PC-3 (cell line): Measurements from ENCODE around the gene CREM.

Experiments
- EZH2 ChIP-seq: fragments of 300-600 bp; sonication (generic); IDR thresholded peaks from one replicate; pipeline ENCODE4 v1.6.1; 2017; ENCODE audit warnings: antibody characterized with exemption, mild to moderate bottlenecking, low read length; ENCODE audit not compliant: unreplicated experiment
- TF ChIP-seq, protein P1 (sequence below): fragments of 300-600 bp; sonication (generic); conservative IDR thresholded peaks from 2 replicates; pipeline ENCODE4 v1.5.1; 2017; ENCODE audit warnings: antibody characterized with exemption, low read depth, mild to moderate bottlenecking, low read length

DNA sequence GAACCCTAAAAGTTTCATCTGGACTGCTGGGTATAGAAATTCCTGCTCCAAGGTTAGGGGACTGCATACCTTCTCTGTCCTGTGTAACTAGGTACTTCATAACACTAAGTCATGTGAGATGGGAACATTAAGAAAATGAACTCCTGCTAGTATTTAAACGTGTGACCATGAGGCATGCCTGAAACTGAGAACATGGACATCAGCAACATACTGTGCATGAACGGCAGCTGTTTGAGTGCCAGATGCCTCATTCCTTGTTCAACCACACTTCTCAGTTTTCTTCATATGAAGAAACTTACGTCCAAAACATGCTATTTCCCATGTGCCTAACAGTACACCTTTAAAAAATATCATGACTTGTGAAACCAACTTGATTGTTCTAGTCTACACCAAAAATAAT lies 88.5 kb downstream of the CREM start:
- no peak for TF ChIP-seq EZH2
- TF ChIP-seq, protein P1, sequence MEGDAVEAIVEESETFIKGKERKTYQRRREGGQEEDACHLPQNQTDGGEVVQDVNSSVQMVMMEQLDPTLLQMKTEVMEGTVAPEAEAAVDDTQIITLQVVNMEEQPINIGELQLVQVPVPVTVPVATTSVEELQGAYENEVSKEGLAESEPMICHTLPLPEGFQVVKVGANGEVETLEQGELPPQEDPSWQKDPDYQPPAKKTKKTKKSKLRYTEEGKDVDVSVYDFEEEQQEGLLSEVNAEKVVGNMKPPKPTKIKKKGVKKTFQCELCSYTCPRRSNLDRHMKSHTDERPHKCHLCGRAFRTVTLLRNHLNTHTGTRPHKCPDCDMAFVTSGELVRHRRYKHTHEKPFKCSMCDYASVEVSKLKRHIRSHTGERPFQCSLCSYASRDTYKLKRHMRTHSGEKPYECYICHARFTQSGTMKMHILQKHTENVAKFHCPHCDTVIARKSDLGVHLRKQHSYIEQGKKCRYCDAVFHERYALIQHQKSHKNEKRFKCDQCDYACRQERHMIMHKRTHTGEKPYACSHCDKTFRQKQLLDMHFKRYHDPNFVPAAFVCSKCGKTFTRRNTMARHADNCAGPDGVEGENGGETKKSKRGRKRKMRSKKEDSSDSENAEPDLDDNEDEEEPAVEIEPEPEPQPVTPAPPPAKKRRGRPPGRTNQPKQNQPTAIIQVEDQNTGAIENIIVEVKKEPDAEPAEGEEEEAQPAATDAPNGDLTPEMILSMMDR: no peak
